BE2C (cell line): ENCODE measurements around the gene LAT.

Experiments
- DNase-seq: peaks from one replicate; pipeline ENCODE4 v3.0.0-alpha.2; 2020
- H3K27me3 ChIP-seq: fragments of 250-450 bp; sonication (Bioruptor Pico); 2 replicates; pipeline ENCODE4 v1.5.1; 2020; ENCODE audit warnings: mild to moderate bottlenecking
- H3K36me3 ChIP-seq: fragments of 250-450 bp; sonication (Bioruptor Pico); 2 replicates; pipeline ENCODE4 v1.5.1; 2020; ENCODE audit warnings: mild to moderate bottlenecking
- H3K4me1 ChIP-seq: fragments of 250-450 bp; sonication (Bioruptor Pico); 2 replicates; pipeline ENCODE4 v1.5.1; 2020
- H3K4me3 ChIP-seq: 2 replicates; pipeline ENCODE4 v1.5.1; 2011; ENCODE audit warnings: low read depth, low read length
- H3K9me3 ChIP-seq: fragments of 250-450 bp; sonication (Bioruptor Pico); 2 replicates; pipeline ENCODE4 v1.5.1; 2020
- TF ChIP-seq, protein P1 (sequence below): IDR thresholded peaks from 2 replicates; pipeline ENCODE4 v1.5.1; 2012; ENCODE audit warnings: mild to moderate bottlenecking, low read depth, low read length

The LAT gene

DNA sequence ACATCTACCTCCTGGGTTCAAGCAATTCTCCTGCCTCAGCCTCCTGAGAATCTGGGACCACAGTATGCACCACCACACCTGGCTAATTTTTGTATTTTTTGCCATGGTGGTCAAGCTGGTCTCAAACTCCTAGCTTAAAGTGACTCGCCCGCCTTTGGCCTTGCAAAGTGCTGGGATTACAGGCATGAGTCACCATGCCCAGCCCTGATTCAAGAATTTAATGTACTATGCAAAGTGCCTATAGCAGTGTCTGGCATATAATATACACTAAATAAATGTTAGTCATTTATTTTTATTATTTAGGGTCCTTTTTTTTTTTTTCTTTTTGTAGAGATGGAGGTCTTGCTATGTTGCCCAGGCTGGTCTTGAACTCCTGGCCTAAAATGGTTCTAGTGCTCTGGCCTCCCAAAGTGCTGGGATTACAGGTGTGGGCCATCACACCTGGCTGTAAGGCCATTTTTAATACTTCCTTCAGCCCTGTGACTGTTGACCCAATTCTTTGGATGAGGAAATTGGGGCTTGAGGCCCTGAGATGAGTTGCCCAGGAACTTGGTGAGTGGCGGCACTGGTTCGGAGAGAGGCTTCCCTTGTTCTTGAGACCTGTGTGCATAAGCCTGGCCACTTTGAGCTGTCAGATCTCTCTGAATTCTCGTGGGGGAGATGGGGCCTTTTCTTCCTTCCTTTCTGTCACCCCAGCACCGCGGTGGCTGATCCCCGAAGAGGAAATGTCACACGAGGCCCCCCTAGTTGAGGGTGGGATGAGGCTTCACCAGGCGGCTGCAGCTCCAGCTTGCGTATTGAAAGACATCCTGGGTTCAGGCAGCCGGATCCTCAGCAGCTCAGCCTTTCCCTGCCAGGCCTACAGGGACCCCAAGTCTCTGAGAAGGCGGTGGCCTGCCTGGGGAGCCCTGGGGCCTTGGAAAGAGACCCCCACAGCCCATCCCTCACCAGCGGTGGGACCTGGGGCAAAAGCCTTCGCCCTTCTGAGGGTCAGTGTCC, 38.7 kb downstream of the LAT start:
- Histone ChIP-seq H3K27me3 (peaks cover 36% of the 10 kb centered on the region), H3K4me3 (no peak overlapping the region), H3K9me3 (no peaks in the 10 kb centered on the region; the same call in 1 of the 2 replicates), H3K36me3 (no peaks in the 10 kb centered on the region), H3K4me1 (no peaks in the 10 kb centered on the region)
- no peak for DNase-seq
- TF ChIP-seq, protein P1, sequence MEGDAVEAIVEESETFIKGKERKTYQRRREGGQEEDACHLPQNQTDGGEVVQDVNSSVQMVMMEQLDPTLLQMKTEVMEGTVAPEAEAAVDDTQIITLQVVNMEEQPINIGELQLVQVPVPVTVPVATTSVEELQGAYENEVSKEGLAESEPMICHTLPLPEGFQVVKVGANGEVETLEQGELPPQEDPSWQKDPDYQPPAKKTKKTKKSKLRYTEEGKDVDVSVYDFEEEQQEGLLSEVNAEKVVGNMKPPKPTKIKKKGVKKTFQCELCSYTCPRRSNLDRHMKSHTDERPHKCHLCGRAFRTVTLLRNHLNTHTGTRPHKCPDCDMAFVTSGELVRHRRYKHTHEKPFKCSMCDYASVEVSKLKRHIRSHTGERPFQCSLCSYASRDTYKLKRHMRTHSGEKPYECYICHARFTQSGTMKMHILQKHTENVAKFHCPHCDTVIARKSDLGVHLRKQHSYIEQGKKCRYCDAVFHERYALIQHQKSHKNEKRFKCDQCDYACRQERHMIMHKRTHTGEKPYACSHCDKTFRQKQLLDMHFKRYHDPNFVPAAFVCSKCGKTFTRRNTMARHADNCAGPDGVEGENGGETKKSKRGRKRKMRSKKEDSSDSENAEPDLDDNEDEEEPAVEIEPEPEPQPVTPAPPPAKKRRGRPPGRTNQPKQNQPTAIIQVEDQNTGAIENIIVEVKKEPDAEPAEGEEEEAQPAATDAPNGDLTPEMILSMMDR: no peak

GRCh38 chr16:29024278-29024677, 39.4 kb downstream of the LAT start:
- Histone ChIP-seq H3K4me3 (no peak overlapping the region), H3K9me3 (no peaks in the 10 kb centered on the region; the same call in 1 of the 2 replicates), H3K27me3 (peaks cover 36% of the 10 kb centered on the region), H3K36me3 (no peaks in the 10 kb centered on the region), H3K4me1 (no peaks in the 10 kb centered on the region)
- no peak for DNase-seq
- TF ChIP-seq, protein P1: no peak

- Histone ChIP-seq H3K27me3 (peaks cover 31% of the 10 kb centered on the region), H3K9me3 (no peaks in the 10 kb centered on the region; the same call in 1 of the 2 replicates), H3K4me3 (no peak overlapping the region), H3K4me1 (no peaks in the 10 kb centered on the region), H3K36me3 (no peaks in the 10 kb centered on the region)
- no peak for DNase-seq
- TF ChIP-seq, protein P1: no peak
These were observed 40.4 kb downstream of the LAT start for GRCh38 chr16:29025218-29025617.

- TF ChIP-seq, protein P1: no peak
- Histone ChIP-seq H3K36me3 (no peaks in the 10 kb centered on the region), H3K27me3 (peaks cover 26% of the 10 kb centered on the region), H3K4me3 (no peak overlapping the region), H3K4me1 (no peaks in the 10 kb centered on the region), H3K9me3 (no peaks in the 10 kb centered on the region; the same call in 1 of the 2 replicates)
- DNase-seq: no peak
These were observed 40.9 kb downstream of the LAT start for GRCh38 chr16:29025735-29026134.

DNA sequence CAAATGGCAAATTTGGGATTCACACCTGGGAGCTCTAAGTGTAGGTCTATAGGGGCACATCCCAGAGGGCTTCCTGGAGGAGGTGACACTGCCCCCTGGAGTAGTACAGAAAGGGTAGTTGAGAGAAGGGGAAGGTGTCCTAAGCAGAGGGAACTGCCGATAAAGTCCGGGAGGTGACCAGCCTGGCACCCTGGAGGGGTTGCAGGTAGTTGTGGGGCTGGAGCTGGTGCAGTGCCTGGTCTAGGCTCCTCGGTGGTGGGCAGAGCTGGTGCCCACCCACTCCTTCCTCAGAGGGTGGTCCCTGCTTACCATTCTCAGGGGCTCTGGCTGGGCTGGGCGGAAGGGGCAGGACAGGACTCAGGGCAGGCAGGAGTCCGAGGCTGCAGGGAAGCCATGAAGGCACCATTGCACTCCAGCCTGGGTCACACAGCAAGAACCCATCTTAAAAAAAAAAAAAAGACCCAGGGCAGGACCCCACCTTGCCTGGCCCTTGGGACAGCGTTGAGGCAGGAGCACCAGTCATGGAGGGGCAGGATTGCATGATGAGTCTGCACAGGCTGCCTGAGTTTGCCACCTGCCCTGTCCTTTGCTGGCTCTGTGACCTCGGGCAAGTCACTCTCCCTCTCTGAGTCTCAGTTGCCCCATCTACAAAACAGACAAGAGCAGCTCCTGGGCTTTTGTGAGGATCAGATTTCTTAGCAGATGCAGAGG, 43.8 kb downstream of the LAT start:
- Histone ChIP-seq H3K36me3 (no peaks in the 10 kb centered on the region), H3K27me3 (peaks cover 12% of the 10 kb centered on the region; the same call in 1 of the 2 replicates), H3K4me1 (no peaks in the 10 kb centered on the region), H3K9me3 (no peaks in the 10 kb centered on the region; the same call in 1 of the 2 replicates), H3K4me3 (no peak overlapping the region)
- DNase-seq: no peak
- TF ChIP-seq, protein P1: no peak
